Retinal pigment epithelial cell (primary cell): ENCODE results near the gene RNF207.

ENCODE experiments used
- DNase-seq: peaks from one replicate; pipeline ENCODE4 v3.0.0-alpha.2; 2010; ENCODE audit warnings: low read depth
- H3K4me3 ChIP-seq: 2 replicates; pipeline ENCODE4 v1.5.1; 2011; ENCODE audit warnings: mild to moderate bottlenecking, low read length, control low read depth, moderate library complexity
- TF ChIP-seq, protein P1 (sequence below): conservative IDR thresholded peaks from 2 replicates; pipeline ENCODE4 v1.5.1; 2011; ENCODE audit warnings: low read depth, low read length, control low read depth, inconsistent platforms

Gene RNF207

DNA sequence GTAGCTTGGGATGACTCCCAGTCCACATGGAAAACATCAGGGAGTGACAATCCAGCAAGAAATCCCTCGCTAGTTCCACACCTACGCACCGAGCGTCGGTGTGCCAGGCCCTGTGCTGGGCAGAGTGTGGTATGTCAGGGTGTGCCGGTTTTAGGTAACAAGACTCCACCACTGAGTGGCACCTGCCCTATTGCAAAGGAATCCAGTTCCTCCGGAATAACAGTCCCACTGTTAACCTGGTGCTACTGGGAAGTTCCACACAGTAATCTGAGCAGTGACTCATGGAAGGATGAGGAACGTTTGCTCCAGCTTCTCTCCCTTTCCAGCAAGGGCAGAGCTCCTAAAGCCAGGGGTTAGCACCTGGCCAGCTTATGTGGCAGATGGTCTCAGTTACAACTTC lies 14.3 kb downstream of the RNF207 start:
- no peak overlapping the region for H3K4me3 ChIP-seq
- no peak for DNase-seq
- TF ChIP-seq, protein P1, sequence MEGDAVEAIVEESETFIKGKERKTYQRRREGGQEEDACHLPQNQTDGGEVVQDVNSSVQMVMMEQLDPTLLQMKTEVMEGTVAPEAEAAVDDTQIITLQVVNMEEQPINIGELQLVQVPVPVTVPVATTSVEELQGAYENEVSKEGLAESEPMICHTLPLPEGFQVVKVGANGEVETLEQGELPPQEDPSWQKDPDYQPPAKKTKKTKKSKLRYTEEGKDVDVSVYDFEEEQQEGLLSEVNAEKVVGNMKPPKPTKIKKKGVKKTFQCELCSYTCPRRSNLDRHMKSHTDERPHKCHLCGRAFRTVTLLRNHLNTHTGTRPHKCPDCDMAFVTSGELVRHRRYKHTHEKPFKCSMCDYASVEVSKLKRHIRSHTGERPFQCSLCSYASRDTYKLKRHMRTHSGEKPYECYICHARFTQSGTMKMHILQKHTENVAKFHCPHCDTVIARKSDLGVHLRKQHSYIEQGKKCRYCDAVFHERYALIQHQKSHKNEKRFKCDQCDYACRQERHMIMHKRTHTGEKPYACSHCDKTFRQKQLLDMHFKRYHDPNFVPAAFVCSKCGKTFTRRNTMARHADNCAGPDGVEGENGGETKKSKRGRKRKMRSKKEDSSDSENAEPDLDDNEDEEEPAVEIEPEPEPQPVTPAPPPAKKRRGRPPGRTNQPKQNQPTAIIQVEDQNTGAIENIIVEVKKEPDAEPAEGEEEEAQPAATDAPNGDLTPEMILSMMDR = no peak

DNA sequence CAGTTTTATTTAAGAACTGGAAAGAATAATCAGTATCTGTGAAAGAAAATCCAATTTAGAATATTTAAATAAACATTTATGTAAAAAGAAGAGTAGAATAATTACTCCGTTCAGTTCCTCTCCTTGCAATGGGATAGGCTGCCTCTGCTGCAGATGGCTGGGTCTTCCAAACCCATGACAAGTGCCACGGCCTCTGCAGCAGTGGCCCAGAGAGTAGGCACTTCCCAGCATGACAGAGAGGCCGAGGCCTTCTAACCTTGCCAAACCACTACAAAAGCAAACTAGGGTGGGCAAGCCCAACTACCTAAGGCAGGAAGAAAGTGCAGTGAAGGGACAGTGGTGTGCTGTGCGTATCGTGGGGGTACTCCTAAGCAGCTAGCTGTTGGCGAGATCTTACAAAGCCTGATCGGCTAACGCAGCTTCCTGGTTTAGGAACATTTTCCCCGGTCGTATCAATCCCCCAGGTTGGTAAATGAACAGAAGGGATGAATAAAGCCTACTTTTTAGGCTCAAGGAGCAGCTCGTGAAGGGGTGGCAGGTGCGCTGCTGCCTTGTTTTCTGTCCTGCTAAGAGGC lies 15.4 kb downstream of the RNF207 start:
- no peak for DNase-seq
- TF ChIP-seq, protein P1 = no peak
- H3K4me3 ChIP-seq = no peak overlapping the region

DNA sequence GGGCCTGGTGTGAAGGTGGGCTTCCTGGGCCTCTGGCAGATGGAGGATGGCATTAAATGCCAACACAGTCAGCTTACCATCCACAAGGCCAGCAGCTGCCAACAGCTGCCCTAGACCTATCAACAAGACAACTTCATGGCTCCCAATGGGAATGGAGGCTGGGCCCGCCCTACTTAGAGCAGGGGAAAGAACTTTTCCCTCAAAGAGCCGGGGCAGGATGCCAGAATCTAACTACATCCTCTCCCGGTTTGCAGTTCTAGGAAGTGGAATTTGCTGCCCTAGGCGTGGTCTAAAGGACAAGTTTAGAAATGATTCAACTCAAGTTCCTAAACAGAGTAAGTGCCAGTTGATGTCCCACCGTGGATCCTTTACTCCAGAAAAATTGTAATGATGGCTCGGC lies 16.7 kb downstream of the RNF207 start:
- DNase-seq = no peak
- no peak overlapping the region for H3K4me3 ChIP-seq
- TF ChIP-seq, protein P1 = no peak

DNA sequence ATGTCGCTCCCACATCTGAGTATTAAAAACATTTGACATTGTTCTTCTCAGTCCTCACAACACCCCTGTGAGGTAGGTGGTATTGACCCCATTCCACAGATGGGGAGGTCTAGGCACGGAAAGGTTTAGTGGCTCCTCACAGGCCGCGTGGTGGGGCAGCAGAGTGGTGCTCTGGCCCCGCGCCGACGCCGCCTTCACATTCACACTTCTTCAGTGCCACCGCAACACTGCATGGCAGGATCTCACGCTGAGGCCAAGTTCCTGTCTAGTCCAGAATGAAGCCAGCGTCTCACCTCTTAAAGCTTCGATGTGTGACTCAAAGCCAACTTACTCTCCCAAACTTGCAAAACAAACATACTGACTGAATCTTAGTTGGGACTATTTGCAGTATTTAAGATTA lies 17.7 kb downstream of the RNF207 start:
- TF ChIP-seq, protein P1 = no peak
- H3K4me3 ChIP-seq = no peak overlapping the region

DNA sequence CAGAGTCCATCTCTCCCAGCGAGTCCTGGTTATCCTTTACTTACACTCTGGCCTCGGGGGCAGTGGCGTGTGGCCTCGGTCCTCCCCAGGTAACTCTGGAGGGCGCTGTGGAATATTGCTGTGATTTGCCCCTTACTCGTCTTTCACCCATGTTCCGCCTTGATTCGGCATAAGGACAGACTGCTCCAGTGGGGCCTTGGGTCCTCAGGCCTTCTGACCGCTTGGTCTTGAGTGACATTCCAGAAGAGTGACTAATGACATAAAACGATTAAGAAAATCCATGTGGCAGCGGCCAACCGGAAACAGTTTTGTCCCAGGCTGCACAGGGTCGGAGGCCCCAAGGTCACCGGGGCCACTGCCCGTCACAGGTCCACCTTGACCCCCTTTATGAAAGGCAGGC lies 18.8 kb downstream of the RNF207 start:
- H3K4me3 ChIP-seq = no peak overlapping the region
- TF ChIP-seq, protein P1 = no peak
- DNase-seq = no peak

More for the DNA sequence above, 17.7 kb downstream of the RNF207 start:
- DNase-seq = no peak

DNA sequence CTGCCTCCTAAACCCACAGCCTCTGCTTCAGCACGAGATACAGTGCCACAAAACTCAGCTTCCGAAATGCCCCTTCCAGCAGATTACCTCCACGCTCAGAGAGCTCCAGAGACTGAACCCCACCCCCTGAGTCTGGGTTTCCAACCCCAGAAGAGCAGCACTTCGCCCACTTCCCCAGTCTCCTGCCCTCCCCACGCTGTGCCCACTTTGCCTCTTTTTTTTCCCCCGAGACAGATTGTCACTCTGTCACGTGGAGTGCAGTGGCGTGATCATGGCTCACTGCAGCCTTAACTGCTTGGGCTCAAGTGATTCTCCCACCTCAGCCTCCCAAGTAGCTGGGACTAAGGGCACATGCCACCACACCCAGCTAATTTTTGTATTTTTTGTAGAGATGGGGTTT lies 19.7 kb downstream of the RNF207 start:
- H3K4me3 ChIP-seq = no peak overlapping the region

DNA sequence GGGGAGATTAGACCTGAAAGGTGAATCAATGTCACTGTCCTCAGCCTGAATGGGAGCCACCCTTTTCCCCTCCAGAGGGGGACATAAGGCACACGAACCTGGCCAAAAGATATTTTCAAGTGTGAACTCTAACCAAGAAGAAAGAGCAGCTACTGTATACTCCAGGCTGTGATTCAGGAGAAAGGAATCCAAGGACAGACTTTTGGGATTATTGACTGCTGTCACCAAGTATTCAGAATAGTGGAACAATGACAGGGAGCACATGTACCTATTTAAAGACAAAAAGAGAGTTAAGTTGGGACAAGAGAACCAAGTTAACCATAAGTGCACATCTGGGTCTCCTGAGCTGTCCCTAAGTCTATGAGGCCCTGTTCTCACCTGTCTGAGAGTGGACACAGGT lies 27.5 kb downstream of the RNF207 start:
- H3K4me3 ChIP-seq = no peak overlapping the region
- TF ChIP-seq, protein P1 = no peak
- DNase-seq = no peak

More for the DNA sequence above, 19.7 kb downstream of the RNF207 start:
- DNase-seq = no peak
- TF ChIP-seq, protein P1 = no peak
